ENCODE data around the gene MYH7B.

Gene MYH7B

DNA sequence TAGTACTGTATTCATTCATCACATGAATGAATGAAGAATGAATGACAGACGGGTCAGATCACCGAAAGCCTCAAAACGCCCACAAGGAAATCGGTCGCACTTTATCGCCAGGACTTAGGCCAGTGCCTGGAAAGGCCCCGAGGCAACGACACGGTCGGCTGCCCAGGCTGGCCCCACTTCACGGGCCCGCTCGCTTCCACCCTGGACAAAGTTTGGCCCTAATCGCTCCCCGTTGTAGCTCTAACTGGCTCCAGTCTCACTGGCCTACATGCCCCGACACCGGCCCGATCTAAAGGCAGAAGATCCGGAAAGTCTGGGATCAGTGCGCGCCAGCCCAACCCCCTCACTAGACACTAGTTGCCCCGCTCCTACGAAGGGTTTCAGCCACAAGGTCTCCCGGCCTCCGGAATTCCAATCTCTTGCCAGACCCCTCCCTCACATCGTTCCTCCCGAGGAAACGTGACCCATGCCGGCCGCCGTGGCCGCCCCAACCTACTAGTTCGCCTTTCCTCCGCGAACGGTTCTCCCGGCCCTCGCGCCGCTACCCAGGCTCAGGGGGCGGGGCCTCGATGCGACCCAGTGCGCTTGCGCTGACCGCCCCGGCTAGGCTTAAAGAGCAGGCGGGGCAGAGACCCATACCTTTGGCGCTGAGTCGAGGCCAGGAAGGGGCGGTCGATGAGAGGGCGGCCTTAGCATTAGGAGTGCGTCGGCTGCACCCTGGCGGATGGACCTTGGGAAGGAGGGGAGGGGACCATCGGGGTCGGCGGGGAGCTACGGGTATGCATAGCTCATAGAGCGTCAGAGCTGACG lies at the start of gene MYH7B, which contains the start of gene GSS:
TSS of gene MYH7B (plus strand) at position 638 of the 810 bp plus-strand sequence. CDS start 22,138 bp downstream, outside the sequence.
TSS of gene GSS (minus strand) at position 576 of the 810 bp plus-strand sequence. CDS start 3,954 bp downstream, outside the sequence.
- DNase-seq (ENCODE audit: low read depth, low spot score) = peak; percentile 89

- peak; percentile 21 for DNase-seq (ENCODE audit: low read depth, low spot score)
Observed at GRCh38 chr20:34907616-34908469, 47.8 kb upstream of the MYH7B start.

- no peak for DNase-seq (ENCODE audit: low read depth, low spot score)
Observed at GRCh38 chr20:34915131-34915530, 40.5 kb upstream of the MYH7B start.

DNA sequence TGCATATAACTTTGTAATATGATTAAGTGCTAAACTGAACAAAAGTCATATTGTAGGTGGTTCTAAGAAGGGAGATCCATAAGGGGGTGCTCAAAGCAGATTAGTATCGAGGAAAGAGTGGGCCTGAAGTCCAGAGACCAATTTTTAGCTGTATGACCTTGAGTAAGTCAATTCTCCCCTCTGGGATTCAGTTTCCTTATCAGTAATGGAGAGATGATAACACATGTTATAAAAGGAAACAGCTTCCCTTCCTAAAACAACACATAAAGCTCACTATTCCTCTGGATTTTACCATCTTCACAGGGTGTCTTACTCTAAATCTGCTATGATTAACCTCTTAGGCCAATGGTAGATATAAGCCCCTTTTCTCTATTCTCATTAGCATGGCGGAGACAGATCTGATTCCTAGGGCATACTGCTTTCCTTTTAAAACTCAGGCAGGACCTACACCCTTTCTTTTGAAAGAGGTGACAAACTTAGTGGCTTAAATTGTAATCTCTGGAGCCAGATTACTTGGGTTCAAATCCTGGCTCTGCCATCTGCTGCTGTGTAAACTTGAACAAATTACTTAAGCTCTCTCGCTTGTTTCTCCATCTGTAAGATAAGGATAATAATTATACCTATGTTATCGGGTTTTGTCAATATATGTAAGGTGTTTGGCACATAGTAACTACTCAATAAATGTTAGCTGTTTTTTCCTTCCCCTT lies 39.8 kb upstream of the MYH7B start:
- DNase-seq (ENCODE audit: low read depth, low spot score) = no peak

- DNase-seq (ENCODE audit: low read depth, low spot score) = no peak
Observed at GRCh38 chr20:34916774-34917354, 38.8 kb upstream of the MYH7B start.

DNA sequence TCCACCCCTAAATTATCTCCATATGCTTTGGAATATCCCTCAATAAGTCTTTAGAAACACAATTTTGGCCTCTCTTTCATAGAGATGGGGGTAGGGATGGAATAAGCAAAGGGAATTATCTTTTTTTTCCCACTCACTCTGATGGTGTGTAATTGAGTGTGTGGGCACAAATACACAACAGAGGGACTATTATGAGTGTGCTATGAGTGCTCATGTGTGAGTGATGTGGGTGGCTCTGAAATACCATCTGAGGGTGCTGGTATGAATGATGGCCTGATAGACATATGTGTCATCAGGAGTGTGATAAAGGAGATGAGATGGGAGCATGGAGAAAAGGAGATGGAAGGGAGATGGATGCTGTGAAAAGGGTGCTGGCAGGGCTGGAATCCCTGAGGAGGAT lies 35.6 kb upstream of the MYH7B start:
- DNase-seq (ENCODE audit: low read depth, low spot score) = no peak

- DNase-seq (ENCODE audit: low read depth, low spot score) = no peak
Observed at GRCh38 chr20:34921436-34921835, 34.2 kb upstream of the MYH7B start.

- no peak for DNase-seq (ENCODE audit: low read depth, low spot score)
Observed at GRCh38 chr20:34922654-34923381, 32.9 kb upstream of the MYH7B start.

GRCh38 chr20:34923414-34923813 lies 32.3 kb upstream of the MYH7B start:
- no peak for DNase-seq (ENCODE audit: low read depth, low spot score)

DNA sequence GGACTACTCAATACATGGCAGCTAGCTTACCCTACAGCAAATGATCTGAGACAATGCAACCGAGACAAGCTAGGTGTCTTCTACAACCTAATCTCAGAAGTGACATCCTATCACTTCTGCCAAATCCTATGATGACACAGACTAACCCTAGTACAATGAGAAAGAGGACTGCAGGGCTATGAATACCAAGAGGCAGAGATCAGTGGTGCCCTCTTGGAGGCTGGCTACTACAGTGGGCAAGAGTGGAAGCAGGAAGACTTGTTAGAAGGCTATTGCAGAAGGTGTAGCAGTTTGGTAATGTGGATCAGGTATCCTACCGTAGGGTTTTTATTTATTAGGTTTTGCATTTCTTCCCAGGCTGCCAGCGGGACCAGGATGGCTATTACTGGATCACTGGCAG lies 30.3 kb upstream of the MYH7B start:
- no peak for DNase-seq (ENCODE audit: low read depth, low spot score)

GRCh38 chr20:34925981-34926380 lies 29.7 kb upstream of the MYH7B start:
- no peak for DNase-seq (ENCODE audit: low read depth, low spot score)

DNA sequence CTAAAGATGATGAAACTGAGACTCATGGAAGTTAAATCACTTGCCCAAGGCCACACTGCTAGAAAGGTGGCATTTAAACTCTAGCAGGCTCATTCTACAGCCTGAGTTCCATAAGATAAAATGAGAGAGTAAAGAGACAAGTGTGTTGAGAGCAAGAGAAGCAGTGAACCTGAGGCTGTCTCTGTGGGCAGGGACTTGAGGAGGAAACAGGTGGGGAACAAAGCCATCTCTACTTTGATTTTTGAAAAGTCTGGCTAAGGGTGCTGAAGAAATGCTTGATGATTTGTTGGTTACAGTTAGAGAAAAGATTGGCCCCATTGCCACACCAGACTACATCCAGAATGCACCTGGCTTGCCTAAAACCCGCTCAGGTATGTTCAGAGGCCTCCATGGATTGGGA lies 29.1 kb upstream of the MYH7B start:
- no peak for DNase-seq (ENCODE audit: low read depth, low spot score)

DNA sequence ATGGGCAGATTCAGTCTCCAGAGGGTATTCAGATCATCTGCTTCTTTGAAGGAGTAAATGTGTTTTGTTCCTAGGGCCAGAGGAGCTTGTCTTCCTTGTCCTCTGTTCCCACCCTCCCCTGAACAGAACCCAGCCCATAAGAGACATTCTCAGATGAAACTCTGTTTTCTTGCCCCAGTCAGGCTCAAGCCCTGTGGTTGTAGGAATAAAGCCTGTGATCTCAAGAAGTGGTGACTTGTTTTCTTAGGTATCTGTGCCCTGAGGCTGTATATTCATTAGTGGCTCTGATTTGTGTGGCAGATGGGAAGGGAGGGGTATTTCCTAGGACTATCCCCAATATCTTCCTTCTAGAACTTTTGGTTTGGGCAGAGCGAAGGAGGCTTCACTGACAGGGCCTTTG lies 27.9 kb upstream of the MYH7B start:
- no peak for DNase-seq (ENCODE audit: low read depth, low spot score)

GRCh38 chr20:34928411-34928810 lies 27.3 kb upstream of the MYH7B start:
- DNase-seq (ENCODE audit: low read depth, low spot score) = no peak

DNA sequence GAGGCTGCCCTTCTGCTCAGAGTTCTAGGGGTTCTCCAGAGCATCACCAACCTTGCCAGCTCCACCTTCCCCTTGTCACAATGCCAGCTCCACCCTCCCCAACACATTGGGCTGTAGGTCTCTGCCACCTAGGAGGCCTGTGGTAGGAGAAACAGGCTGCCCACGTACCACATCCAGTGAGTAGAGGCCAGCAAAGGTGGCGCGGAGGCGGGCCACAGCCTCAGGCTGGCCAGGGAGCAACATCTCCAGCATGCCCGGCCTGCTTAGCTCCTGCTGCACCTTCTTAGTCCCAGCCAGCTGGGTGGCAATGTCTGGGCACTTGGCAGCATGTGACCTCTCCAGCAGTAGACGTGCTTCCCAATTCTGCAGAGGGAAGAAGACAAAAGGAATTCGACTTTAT lies 23.9 kb upstream of the MYH7B start:
- no peak for DNase-seq (ENCODE audit: low read depth, low spot score)

- no peak for DNase-seq (ENCODE audit: low read depth, low spot score)
Observed at GRCh38 chr20:34938466-34939163, 17.1 kb upstream of the MYH7B start.

DNA sequence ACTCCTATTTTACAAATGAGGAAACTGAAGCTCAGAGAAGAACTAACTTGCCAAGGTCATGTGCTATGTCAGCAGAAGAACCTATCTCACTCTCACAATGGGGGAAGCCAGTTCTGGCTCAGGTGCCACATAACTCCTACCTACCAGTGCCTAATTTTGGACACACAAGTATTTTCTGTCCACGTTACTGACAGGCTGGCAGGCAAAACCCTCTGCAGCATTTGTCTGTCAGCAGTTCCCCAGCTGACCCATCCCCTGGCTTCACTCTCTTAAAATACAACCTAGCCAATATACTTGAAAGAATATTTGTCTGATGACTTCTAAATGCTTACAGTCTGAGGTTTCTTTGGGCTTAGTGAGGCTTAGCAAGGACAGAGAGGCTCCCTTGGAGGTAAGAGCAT lies 15.6 kb upstream of the MYH7B start:
- DNase-seq (ENCODE audit: low read depth, low spot score) = no peak

GRCh38 chr20:34941226-34941625 lies 14.4 kb upstream of the MYH7B start:
- DNase-seq (ENCODE audit: low read depth, low spot score) = no peak

- no peak for DNase-seq (ENCODE audit: low read depth, low spot score)
Observed at GRCh38 chr20:34942301-34942700, 13.4 kb upstream of the MYH7B start.

- DNase-seq (ENCODE audit: low read depth, low spot score) = no peak
Observed at GRCh38 chr20:34943808-34944567, 11.7 kb upstream of the MYH7B start.
